GM21619 (cell line): ENCODE data around the gene CIDEC.
"Not testable (repeated sequence)": the region's sequence is repeated elsewhere in the genome, so short reads cannot be mapped to it uniquely, and the experiment has no call there.

Experiments
- ATAC-seq: cut with Tn5 transposase; IDR thresholded peaks from one replicate; pipeline ENCODE4 v1.9.1; 2021; ENCODE audit not compliant: unreplicated experiment

Gene CIDEC

GRCh38 chr3:9851383-9851782, 28.7 kb downstream of the CIDEC start:
- not testable (repeated sequence) for ATAC-seq

- ATAC-seq = not testable (repeated sequence)
These were observed 31.2 kb downstream of the CIDEC start for GRCh38 chr3:9848860-9849259.

DNA sequence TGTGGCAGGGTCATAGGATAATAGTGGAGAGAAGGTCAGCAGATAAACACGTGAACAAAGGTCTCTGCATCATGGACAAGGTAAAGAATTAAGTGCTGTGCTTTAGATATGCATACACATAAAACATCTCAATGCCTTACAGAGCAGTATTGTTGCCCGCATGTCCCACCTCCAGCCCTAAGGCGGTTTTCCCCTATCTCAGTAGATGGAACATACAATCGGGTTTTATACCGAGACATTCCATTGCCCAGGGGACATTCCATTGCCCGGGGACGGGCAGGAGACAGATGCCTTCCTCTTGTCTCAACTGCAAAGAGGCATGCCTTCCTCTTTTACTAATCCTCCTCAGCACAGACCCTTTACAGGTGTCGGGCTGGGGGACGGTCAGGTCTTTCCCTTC, 32.2 kb downstream of the CIDEC start:
- ATAC-seq = not testable (repeated sequence)

DNA sequence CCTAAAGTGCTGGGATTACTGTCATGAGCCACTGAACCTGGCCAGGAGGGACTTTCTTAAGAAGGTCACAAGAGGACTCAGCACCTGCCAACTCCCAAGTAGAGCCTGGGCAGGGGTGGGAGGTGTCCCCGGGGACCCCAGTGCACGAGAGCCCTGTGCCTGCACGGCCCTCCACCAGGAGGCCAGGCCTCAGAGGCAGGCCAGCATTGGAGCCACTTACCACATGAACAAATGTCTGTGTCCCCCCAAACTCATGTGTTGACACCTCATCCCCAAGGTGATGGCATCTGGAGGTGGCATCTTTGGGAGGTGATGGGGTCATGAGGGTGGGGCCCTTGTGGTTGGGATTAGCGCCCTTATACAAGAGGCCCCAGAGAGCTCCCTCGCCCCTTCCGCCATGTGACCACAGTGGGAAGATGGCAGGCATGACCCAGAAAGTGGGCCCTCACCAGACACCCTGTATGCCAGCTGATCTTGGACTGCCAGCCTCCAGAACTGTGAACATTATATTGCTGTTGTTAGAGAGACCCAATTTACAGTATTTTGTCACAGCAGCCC, 33.0 kb downstream of the CIDEC start:
- no peak for ATAC-seq

DNA sequence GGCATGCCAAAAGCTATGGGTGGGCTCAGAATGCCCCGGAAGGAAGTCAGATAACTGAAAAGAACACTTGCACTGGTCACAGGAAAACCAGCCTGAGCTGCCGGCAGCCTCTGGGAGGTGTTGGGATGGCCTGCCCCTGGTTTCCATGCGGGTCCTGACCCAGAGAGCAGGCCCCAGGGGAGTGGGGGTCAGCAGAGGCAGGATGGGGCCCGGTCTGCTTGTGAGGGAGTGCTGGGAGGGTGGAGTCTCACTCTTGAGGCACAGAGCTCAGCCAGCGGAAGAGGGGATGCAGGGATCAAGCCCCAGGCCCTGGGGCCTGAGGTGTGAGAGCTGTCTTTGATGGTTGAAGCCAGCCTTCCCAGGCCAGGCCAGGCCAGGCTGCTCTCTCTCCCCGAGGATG, 33.8 kb downstream of the CIDEC start:
- no peak for ATAC-seq

DNA sequence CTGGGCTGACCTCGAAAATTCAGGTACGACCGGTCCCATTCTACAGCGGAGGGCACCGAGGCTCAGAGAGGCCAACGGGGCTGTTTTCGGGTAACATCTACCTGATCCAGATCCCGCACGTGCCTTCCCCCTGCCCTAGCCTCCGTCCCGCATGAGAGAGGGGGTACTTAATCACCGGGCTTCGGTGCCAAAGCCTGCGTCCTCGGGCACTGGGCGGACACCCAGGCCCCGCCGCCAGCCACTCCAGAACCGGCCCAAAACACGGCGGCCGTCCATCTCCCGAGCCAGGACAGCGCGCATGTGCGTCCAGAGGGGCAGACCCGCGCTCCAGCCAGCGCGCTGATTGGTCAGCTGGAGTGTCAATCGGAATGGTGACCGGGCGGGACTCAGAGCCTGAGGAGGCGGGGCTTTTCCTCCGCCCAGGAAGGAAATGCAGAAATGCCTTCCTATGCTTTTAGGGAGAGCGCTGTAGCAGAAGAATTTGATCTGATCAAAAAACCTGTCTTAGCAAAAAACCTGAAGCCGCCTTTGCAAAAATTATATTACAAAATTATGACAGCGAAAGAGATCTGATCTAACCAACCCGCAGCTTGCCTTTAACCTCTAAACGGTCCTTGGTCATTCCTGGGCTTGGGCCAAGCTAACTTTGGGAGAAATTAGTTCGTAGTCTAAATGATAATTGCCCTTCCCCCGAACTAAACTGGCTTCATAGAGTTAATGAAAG, 36.2 kb downstream of the CIDEC start, which contains the start of gene RPUSD3:
RPUSD3 (minus strand) TSS at position 294 of the 724 bp plus-strand sequence; CDS start at position 276, 18 bp downstream.
- peak; percentile 98 for ATAC-seq

DNA sequence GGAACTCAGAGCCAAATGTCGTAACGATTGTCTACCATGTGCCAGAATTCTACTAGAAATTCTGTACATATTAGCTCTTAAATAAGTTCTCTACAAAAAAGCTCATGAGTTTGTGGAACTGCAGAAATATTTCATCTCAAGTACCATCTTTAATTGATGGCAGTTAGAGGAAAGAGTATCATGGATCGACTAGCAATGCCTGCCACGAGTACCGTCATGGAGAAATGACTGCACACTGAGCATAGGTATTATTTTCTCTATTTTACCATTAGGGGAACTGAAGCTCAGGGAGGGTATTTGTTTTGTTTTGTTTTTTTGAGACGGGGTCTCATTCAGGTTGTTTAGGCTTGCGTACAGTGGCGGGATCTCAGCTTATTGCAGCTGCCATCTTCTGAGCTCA, 39.0 kb downstream of the CIDEC start:
- no peak for ATAC-seq

DNA sequence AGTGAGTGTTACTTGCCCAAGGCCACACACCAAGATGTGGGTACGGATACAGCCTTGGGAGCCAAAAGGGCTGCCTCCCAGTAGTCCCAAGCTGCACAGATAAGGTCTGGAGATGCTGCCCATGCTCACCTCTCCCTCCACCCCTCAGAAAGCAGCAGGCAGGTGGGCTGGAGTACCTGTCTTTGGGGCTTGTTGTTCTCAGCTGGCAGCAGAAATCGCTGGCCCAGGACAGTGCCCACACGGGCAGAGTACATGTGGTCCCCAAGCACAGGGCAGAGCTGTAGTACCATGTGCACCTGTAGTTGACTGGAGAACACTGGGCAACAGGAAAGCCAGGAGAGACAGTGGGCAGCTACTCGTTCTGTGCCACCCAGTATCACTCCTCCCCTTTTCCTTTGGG, 41.2 kb downstream of the CIDEC start:
- ATAC-seq = no peak

DNA sequence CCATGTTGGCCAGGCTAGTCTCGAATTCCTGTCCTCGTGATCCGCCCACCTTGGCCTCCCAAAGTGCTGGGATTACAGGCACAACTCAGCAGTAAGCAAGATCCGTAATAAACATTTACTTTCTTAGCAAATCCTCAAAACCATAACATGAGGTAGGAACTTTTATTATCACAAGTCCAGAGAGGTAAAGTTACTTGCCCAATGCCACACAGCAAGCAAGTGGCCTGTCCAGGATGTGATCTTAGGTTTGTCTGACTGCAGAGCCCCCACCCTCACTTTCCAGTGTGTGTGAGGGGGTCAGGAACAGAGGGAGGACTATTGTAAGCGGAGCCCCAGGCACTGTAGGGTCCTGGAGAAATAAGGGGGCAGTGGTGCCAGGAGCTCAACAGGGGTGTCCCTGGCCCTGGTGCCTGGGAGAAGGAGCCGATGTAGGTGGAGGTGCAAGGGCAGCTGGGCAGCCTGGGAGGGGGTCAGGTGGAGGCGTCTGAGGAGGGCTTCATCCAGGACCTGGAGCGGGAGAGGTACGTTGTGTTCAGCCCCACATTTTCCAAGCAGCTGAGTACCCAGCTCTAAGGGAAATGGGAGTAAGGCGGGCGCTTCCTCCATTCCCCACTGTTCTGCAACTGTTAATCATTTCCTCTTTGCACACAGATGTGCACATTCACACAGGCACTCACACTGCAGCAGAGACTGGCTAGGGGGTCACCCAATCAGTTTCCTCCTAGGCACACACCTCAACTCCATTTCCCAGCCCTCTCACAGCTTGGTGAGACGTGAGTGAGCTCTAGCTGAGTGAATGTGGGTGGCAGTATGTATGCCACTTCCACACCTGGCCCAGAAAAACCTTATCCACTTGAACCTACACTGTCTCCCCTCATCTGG, 42.1 kb downstream of the CIDEC start:
- no peak for ATAC-seq

GRCh38 chr3:9834520-9835380, 45.3 kb downstream of the CIDEC start:
- ATAC-seq = no peak

DNA sequence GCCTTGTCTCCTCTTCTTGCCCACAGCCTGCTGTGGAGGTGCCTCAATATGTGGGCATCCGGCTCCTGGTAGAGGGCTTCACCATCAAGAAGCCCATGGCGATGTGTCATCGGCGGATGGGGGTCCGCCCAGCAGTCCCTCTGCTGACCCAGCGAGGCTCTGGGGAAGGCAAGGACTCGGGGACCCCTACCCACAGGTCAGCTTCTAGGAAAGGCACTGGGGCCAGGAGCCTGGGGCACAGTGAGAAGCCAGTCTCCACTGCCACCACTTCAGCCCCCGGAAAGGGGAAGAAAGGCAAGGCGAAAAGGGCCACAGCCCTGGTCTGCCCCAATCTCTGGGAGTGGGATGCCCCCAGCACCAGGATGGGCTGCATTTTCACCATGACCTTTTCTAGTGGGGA, 47.0 kb downstream of the CIDEC start:
- ATAC-seq = no peak

- ATAC-seq = no peak
These were observed 48.8 kb downstream of the CIDEC start for GRCh38 chr3:9831253-9831652.

DNA sequence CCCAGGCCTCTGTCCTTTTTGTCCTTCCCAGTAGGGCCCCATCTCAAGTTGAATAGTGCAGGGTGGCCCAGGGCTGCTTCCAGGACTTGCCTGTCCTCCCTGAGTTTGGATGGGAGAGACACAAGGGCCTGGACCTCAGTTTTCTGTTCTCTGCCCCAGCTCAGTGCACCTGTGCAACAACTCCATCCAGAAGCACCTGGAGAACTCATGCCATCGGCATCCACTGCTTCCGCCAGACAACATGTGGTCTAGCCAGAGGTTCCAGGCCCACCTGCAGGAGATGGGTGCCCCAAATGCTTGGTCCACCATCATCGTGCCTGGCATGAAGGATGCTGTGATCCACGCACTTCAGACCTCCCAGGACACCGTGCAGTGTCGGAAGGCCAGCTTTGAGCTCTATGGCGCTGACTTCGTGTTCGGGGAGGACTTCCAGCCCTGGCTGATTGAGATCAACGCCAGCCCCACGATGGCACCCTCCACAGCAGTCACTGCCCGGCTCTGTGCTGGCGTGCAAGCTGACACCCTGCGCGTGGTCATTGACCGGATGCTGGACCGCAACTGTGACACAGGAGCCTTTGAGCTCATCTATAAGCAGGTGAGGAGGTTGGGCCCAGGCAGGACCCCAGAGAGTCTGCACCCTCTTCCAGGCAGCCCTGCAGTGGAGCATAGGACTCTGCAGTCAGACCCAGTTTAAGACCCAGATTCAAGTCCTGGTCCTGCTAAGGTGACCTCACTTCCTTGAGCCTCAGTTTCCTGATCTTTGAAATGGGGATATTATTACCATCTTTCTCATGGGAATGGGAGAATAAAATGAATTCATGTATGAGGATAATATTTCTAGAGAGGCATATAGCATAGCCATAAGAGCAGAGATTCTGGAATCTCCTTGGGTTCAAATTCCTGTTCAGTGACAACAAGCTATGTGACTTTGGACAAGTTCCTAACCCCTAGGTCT, 51.0 kb downstream of the CIDEC start:
- no peak for ATAC-seq

GRCh38 chr3:9826815-9827573, 53.1 kb downstream of the CIDEC start:
- ATAC-seq = no peak

DNA sequence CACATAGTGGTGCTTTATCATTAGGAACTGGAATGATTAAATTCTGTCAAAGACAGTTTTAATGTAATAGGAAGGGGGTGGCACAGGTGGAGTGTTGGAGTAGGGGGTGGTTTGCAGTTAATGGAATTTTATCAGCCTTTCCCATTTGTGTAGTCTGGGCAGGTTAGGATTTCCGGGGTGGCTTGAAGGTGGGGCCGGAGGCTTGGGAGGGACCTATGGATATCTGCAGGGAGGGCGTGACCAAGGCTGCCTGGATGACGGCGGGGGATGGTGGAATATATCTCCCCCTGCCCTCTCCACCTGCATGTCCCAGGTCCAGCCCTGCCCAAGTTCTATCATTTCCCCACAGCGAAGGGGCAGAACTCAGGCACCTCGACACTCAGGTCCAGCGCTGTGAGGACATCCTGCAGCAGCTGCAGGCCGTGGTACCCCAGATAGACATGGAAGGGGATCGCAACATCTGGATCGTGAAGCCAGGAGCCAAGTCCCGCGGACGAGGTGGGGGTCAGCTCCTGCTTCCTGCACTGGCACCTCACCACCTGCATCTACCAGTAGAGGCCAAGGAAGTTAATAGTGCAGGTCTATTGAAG, 54.5 kb downstream of the CIDEC start:
- ATAC-seq = no peak

GRCh38 chr3:9820946-9821345, 59.1 kb downstream of the CIDEC start:
- ATAC-seq = no peak

GRCh38 chr3:9820543-9820942, 59.5 kb downstream of the CIDEC start:
- no peak for ATAC-seq

GRCh38 chr3:9818666-9819335, 61.3 kb downstream of the CIDEC start:
- no peak for ATAC-seq
